HCT116 (cell line): ENCODE results near the gene ARSG. TPM values are rescaled to one million over a fixed set of nuclear protein-coding genes. Genes with fewer than 3 reads are reported as not detected.

Experiments
- ATAC-seq: fragments of 200-7000 bp; cut with Tn5 transposase; 2 replicates; pipeline ENCODE4 v1.9.1; 2020; ENCODE audit warnings: mild to moderate bottlenecking, moderate library complexity
- BruUV-seq: library from RNA; stranded (reverse); fragments of 400-500 nt; replicated peaks from 2 replicates; lab custom pipeline; 2021; lab: Mats Ljungman, UMichigan
- CTCF ChIA-PET: fragments of 300-600 bp; sonication (Branson Sonifier 250); formaldehyde crosslinking; loops from one replicate; lab custom pipeline; 2021; ENCODE audit warnings: antibody characterized with exemption; lab: Charles Lee
- POLR2A ChIA-PET: fragments of 300-600, 350-600 bp; sonication (Branson Sonifier 250); formaldehyde crosslinking; loops from one replicate; lab custom pipeline; 2021; ENCODE audit warnings: antibody characterized with exemption; lab: Charles Lee
- RAD21 ChIA-PET, 2 experiments: fragments of 300-600 bp; sonication (Branson Sonifier 250); formaldehyde crosslinking; loops; one replicate each; lab custom pipeline; 2023; ENCODE audit warnings: low total read pairs in 2 of 2; ENCODE audit not compliant: uncharacterized antibody in 2 of 2, unreplicated experiment in 2 of 2, low non-redundant PET in 1 of 2; lab: Charles Lee
- DNase-seq: peaks from one replicate; pipeline ENCODE4 v3.0.0-alpha.2; 2010; ENCODE audit warnings: low read depth, low spot score
- H2AFZ ChIP-seq: fragments of 200-600 bp; shearing (Covaris generic), sonication (generic); 2 replicates; pipeline ENCODE4 v1.6.1; 2017; ENCODE audit warnings: low read depth, mixed run types, mixed read lengths, antibody characterized with exemption, low read length; ENCODE audit not compliant: poor library complexity, severe bottlenecking
- H3K27ac ChIP-seq: 2 replicates; pipeline ENCODE4 v1.5.1; 2012; ENCODE audit warnings: low read depth, low read length
- H3K27me3 ChIP-seq: fragments of 200-600 bp; sonication (generic); 2 replicates; pipeline ENCODE4 v1.6.1; 2016; ENCODE audit warnings: mixed run types, low read length, mixed read lengths; ENCODE audit not compliant: insufficient read depth
- H3K36me3 ChIP-seq, 2 experiments: fragments of 200-500 bp in 1 of 2; fragments of 200-600 bp in 1 of 2; sonication (Bioruptor generic) in 1 of 2; sonication (generic) in 1 of 2; 2 replicates each; pipeline versions ENCODE4 v1.5.1 to v1.6.1; 2014 to 2016; ENCODE audit warnings: low read length in 2 of 2, inconsistent platforms in 1 of 2, mixed read lengths in 1 of 2, mixed run types in 1 of 2; ENCODE audit not compliant: insufficient read depth in 2 of 2, control insufficient read depth in 1 of 2
- H3K4me1 ChIP-seq, 2 experiments: fragments of 200-600 bp in 1 of 2; sonication (generic) in 1 of 2; 2 replicates each; pipeline versions ENCODE4 v1.5.1 to v1.6.1; 2012 to 2017; ENCODE audit warnings: low read length in 2 of 2, inconsistent platforms in 1 of 2, mild to moderate bottlenecking in 1 of 2, mixed read lengths in 1 of 2, mixed run types in 1 of 2, moderate library complexity in 1 of 2; ENCODE audit not compliant: insufficient read depth in 2 of 2, control insufficient read depth in 1 of 2
- H3K4me2 ChIP-seq: fragments of 200-600 bp; sonication (generic); 2 replicates; pipeline ENCODE4 v1.6.1; 2017; ENCODE audit warnings: mixed run types, low read length, mixed read lengths
- H3K4me3 ChIP-seq, 2 experiments: fragments of 200-600 bp in 1 of 2; sonication (generic) in 1 of 2; replicated peaks in 1 of 2; 2 replicates each; pipeline ENCODE4 v1.5.1; 2011 to 2016; ENCODE audit warnings: low read length in 2 of 2, control low read depth in 1 of 2, low read depth in 1 of 2, mild to moderate bottlenecking in 1 of 2, mixed read lengths in 1 of 2, mixed run types in 1 of 2
- H3K79me2 ChIP-seq: fragments of 200-600 bp; sonication (generic); 2 replicates; pipeline ENCODE4 v1.6.1; 2017; ENCODE audit warnings: mild to moderate bottlenecking, mixed run types, low read length, moderate library complexity, mixed read lengths; ENCODE audit not compliant: insufficient read depth
- H3K9ac ChIP-seq: fragments of 200-600 bp; sonication (generic); 2 replicates; pipeline ENCODE4 v1.6.1; 2016; ENCODE audit warnings: low read length, mixed read lengths
- H3K9me2 ChIP-seq: fragments of 200-600 bp; sonication (generic), shearing (Covaris generic); 2 replicates; pipeline ENCODE4 v1.6.1; 2017; ENCODE audit warnings: mixed run types, mild to moderate bottlenecking, moderate library complexity; ENCODE audit not compliant: insufficient read depth
- H3K9me3 ChIP-seq, 2 experiments: fragments of 200-500 bp in 1 of 2; fragments of 200-600 bp in 1 of 2; sonication (Bioruptor generic) in 1 of 2; sonication (generic) in 1 of 2; 2 replicates each; pipeline ENCODE4 v1.6.1; 2014 to 2017; ENCODE audit warnings: low read length in 2 of 2, mixed read lengths in 2 of 2, inconsistent platforms in 1 of 2, low read depth in 1 of 2, mild to moderate bottlenecking in 1 of 2, mixed run types in 1 of 2, moderate library complexity in 1 of 2; ENCODE audit not compliant: control insufficient read depth in 1 of 2, insufficient read depth in 1 of 2
- H4K20me1 ChIP-seq: fragments of 200-600 bp; sonication (generic), shearing (Covaris generic); 2 replicates; pipeline ENCODE4 v1.6.1; 2017; ENCODE audit warnings: mixed run types, mild to moderate bottlenecking, moderate library complexity; ENCODE audit not compliant: insufficient read depth
- EGR1 ChIP-seq: IDR thresholded peaks from 2 replicates; pipeline ENCODE4 v1.6.1; 2012; ENCODE audit warnings: low read depth
- ELF1 ChIP-seq: IDR thresholded peaks from 2 replicates; pipeline ENCODE4 v1.6.1; 2012; ENCODE audit warnings: low read depth, borderline replicate concordance
- FOSL1 ChIP-seq: IDR thresholded peaks from 2 replicates; pipeline ENCODE4 v1.6.1; 2012; ENCODE audit warnings: low read depth
- JUND ChIP-seq: IDR thresholded peaks from 2 replicates; pipeline ENCODE4 v1.6.1; 2012
- MAX ChIP-seq: IDR thresholded peaks from 2 replicates; pipeline ENCODE4 v1.6.1; 2012
- SP1 ChIP-seq: IDR thresholded peaks from 2 replicates; pipeline ENCODE4 v1.6.1; 2012; ENCODE audit warnings: low read depth
- SRF ChIP-seq: IDR thresholded peaks from 2 replicates; pipeline ENCODE4 v1.6.1; 2012; ENCODE audit warnings: low read depth
- TCF7L2 ChIP-seq: IDR thresholded peaks from 2 replicates; pipeline ENCODE4 v1.7.0; 2011; ENCODE audit warnings: borderline replicate concordance, inconsistent platforms; ENCODE audit not compliant: insufficient read depth, insufficient read length; ENCODE audit errors: extremely low read depth
- ZBTB33 ChIP-seq: IDR thresholded peaks from 2 replicates; pipeline ENCODE4 v1.6.1; 2011; ENCODE audit warnings: mild to moderate bottlenecking, low read length, moderate library complexity; ENCODE audit not compliant: insufficient replicate concordance; ENCODE audit errors: extremely low read depth
- ZNF274 ChIP-seq: fragments of 200-500 bp; sonication (Bioruptor generic); IDR thresholded peaks from 2 replicates; pipeline ENCODE4 v1.6.1; 2014; ENCODE audit warnings: mild to moderate bottlenecking, low read depth, low read length, inconsistent platforms
- intact Hi-C: fragments of 100-400 bp; cut with micrococcal nuclease; formaldehyde crosslinking; loops from 2 replicates; pipeline ENCODE4 v1.10.0; 2022
- total RNA-seq: library from RNA; stranded (reverse); gene quantifications from one replicate; pipeline ENCODE4 v1.2.1, GENCODE V29; 2021; ENCODE audit not compliant: unreplicated experiment

ARSG gene
- total RNA-seq, 1 experiment from 2014 or later = 17.1 TPM

- TF ChIP-seq ZBTB33 = peak; percentile 9
- TF ChIP-seq ZNF274 = no peak
- no peak for TF ChIP-seq EGR1
- no peak for TF ChIP-seq FOSL1
- peak; percentile 26 for TF ChIP-seq MAX
- TF ChIP-seq SP1 = no peak
Observed at GRCh38 chr17:68398691-68399637, 107.7 kb downstream of the ARSG start (continued).

DNA sequence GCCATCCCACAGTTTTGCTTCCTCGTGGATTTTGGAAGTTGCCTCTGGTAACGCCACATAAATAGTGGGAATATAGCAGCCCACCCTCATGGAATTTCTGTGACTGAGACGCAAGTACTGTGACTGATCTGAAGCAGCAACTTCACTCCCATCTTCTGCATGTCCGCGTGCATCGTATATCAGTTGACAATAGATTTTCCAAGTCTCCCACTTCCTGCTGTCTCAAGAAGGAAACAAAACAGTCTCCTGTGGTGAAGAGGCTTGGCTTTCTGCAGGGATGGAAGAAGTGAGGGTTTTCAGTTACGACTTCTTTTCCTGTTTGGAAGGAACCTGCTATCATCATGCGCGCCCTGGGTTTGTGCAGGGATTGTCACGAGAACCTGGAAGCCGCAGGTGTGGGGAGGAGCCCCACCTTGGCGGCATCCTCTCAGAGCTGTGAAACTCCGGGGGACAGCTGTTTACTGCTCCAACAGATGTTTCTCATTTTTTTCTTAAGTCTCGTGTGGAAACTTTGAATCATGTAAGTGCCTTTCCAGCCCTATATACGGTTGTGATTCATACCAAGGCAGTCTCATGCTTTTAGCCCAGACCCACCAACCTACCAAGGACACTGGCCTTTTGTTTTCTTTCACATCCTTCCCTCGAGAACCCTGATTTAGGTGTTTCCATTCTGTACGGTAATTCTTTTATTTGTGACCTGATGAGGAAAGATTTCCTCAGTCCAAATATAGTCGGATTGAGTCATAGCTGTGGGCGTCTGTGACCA lies 108.5 kb downstream of the ARSG start:
- no peaks in the 10 kb centered on the region for H3K79me2 ChIP-seq
- intact Hi-C loops = loop anchor here (1.0 kb wide), 1 partner anchor 137 kb away; no protein-coding TSS in a partner anchor
- BruUV-seq = no TSS peak
- H3K4me2 ChIP-seq = peak overlapping the region; percentile 50
- no peaks in the 10 kb centered on the region for H3K27me3 ChIP-seq
- no peaks in the 10 kb centered on the region for H3K9me2 ChIP-seq
- DNase-seq = no peak
- H3K4me1 ChIP-seq = peaks cover 27 to 35% of the 10 kb centered on the region in 2 experiments
- no peaks in the 10 kb centered on the region for H3K36me3 ChIP-seq
- H3K27ac ChIP-seq = peak overlapping the region; percentile 43
- TF ChIP-seq SRF (peak; percentile 60; the same call in 1 of the 2 replicates), FOSL1 (peak; percentile 44; the same call in 1 of the 2 replicates), MAX (0 out of 2 replicates have a peak, but pooled peaks have one; percentile 30), EGR1 (peak; percentile 33; the same call in 1 of the 2 replicates), ELF1 (no peak), TCF7L2 (no peak), JUND (peak; percentile 48)
- TF ChIP-seq, all 23 proteins: peak for 5
- ATAC-seq = no peak
- ChIA-PET POLR2A (interaction anchor here (0.6 to 3.0 kb wide), 5 partner anchors 12 to 282 kb away, joined by 3 to 17 read pairs (median 3); no protein-coding TSS in a partner anchor), CTCF (interaction anchor here (0.7 to 2.9 kb wide), 33 partner anchors 8 to 359 kb away, joined by 3 to 41 read pairs (median 5); partner anchors contain the start of genes AMZ2 and ARSG), RAD21 (interaction anchor here (0.9 to 1.8 kb wide), 11 partner anchors 15 to 227 kb away, joined by 3 to 10 read pairs (median 6); partner anchors contain the start of genes AMZ2 (in 1 of the 2) and ARSG (in 1 of the 2))
- Histone ChIP-seq H3K9me3 (no peaks in the 10 kb centered on the region; a peak in 1 of 4 replicates), H2AFZ (no peak overlapping the region), H4K20me1 (no peaks in the 10 kb centered on the region), H3K9ac (peak overlapping the region; percentile 8; the same call in 1 of the 2 replicates), H3K4me3 (no peak overlapping the region)
